Astrocyte of the cerebellum (primary cell): ENCODE measurements around the gene PCDHGA3.
"Not testable (repeated sequence)": the region's sequence is repeated elsewhere in the genome, so short reads cannot be mapped to it uniquely, and the experiment has no call there.

Experiments
- DNase-seq: peaks from one replicate; pipeline ENCODE4 v3.0.0-alpha.2; 2011; ENCODE audit warnings: low read depth
- H3K4me3 ChIP-seq: 2 replicates; pipeline ENCODE4 v1.5.1; 2011; ENCODE audit warnings: mild to moderate bottlenecking, low read depth, low read length, moderate library complexity
- in situ Hi-C: cut with HindIII; loops from 2 replicates; pipeline ENCODE4 v1.10.0; 2017; ENCODE audit warnings: low sequenced_read_pairs
- TF ChIP-seq, protein P1 (sequence below): IDR thresholded peaks from 2 replicates; pipeline ENCODE4 v1.5.1; 2012; ENCODE audit warnings: low read length, low read depth, moderate library complexity, mild to moderate bottlenecking; ENCODE audit errors: missing control alignments

Gene PCDHGA3

DNA sequence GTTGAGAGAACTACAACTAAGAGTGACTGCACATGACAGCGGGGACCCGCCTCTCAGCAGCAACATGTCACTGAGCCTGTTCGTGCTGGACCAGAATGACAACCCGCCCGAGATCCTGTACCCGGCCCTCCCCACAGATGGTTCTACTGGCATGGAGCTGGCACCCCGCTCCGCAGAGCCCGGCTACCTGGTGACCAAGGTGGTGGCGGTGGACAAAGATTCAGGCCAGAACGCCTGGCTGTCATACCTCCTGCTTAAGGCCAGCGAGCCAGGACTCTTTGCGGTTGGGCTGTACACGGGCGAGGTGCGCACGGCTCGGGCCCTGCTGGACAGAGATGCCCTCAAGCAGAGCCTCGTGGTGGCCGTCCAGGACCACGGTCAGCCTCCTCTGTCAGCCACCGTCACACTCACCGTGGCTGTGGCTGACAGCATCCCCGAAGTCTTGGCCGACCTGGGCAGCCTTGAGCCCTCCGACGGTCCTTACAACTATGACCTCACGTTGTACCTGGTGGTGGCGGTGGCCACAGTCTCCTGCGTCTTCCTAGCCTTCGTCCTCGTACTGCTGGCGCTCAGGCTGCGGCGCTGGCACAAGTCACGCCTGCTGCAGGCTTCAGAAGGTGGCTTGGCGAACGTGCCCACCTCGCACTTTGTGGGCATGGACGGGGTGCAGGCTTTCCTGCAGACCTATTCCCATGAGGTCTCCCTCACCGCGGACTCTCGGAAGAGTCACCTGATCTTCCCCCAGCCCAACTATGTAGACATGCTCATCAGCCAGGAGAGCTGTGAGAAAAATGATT lies 41.0 kb downstream of the PCDHGA3 start:
- in situ Hi-C loops, result loop anchor here (5.0 kb wide), 1 partner anchor 47 kb away; the partner anchor contains the start of gene PCDHGA2
- DNase-seq, result no peak
- TF ChIP-seq, protein P1, sequence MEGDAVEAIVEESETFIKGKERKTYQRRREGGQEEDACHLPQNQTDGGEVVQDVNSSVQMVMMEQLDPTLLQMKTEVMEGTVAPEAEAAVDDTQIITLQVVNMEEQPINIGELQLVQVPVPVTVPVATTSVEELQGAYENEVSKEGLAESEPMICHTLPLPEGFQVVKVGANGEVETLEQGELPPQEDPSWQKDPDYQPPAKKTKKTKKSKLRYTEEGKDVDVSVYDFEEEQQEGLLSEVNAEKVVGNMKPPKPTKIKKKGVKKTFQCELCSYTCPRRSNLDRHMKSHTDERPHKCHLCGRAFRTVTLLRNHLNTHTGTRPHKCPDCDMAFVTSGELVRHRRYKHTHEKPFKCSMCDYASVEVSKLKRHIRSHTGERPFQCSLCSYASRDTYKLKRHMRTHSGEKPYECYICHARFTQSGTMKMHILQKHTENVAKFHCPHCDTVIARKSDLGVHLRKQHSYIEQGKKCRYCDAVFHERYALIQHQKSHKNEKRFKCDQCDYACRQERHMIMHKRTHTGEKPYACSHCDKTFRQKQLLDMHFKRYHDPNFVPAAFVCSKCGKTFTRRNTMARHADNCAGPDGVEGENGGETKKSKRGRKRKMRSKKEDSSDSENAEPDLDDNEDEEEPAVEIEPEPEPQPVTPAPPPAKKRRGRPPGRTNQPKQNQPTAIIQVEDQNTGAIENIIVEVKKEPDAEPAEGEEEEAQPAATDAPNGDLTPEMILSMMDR, result no peak
- H3K4me3 ChIP-seq, result no peak overlapping the region

DNA sequence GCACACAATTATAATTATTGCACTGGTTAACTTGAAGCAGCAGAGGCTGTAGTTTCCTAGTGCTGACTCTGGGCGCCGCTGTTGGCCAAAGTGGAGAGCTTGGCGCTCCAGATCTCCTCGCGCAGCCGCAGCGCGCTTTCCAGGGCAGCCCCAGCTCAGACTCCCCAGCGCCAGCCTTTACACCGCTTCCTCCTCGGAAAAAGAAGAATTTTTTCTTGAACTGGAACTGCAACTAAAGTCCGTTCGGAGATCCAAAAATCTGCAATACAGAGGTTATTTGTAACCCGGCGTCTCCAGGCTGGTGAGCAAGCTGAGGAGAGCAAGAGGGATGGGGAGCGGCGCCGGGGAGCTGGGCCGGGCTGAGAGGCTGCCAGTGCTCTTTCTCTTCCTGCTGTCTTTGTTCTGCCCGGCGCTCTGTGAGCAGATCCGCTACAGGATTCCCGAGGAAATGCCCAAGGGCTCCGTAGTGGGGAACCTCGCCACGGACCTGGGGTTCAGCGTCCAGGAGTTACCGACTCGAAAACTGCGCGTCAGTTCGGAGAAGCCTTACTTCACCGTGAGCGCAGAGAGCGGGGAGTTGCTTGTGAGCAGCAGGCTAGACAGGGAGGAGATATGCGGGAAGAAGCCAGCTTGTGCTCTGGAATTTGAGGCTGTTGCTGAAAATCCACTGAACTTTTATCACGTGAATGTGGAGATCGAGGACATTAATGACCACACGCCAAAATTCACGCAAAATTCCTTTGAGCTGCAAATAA lies 44.1 kb downstream of the PCDHGA3 start, which contains the start of gene PCDHGB4:
PCDHGB4 (plus strand) TSS at position 142 of the 755 bp plus-strand sequence; CDS start at position 329, 187 bp downstream.
- in situ Hi-C loops, result loop anchor here (5.0 kb wide), 1 partner anchor 50 kb away; the partner anchor contains the start of gene PCDHGA2
- TF ChIP-seq, protein P1, result peak; percentile 49
- not testable (repeated sequence) for DNase-seq
- H3K4me3 ChIP-seq, result peak within 1 kb of the TSS; percentile 24

DNA sequence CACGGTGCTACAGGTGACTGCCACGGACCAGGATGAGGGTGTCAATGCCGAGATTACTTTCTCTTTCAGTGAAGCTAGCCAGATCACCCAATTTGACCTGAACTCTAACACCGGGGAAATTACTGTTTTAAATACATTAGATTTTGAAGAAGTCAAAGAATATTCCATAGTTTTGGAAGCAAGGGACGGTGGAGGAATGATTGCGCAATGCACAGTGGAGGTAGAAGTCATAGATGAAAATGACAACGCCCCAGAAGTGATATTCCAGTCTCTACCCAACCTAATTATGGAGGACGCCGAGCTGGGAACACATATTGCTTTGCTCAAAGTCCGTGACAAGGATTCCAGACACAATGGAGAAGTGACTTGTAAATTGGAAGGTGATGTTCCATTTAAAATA lies 45.0 kb downstream of the PCDHGA3 start:
- TF ChIP-seq, protein P1, result no peak
- H3K4me3 ChIP-seq, result no peak overlapping the region
- in situ Hi-C loops, result loop anchor here (5.0 kb wide), 1 partner anchor 51 kb away; the partner anchor contains the start of gene PCDHGA2
- DNase-seq, result no peak

DNA sequence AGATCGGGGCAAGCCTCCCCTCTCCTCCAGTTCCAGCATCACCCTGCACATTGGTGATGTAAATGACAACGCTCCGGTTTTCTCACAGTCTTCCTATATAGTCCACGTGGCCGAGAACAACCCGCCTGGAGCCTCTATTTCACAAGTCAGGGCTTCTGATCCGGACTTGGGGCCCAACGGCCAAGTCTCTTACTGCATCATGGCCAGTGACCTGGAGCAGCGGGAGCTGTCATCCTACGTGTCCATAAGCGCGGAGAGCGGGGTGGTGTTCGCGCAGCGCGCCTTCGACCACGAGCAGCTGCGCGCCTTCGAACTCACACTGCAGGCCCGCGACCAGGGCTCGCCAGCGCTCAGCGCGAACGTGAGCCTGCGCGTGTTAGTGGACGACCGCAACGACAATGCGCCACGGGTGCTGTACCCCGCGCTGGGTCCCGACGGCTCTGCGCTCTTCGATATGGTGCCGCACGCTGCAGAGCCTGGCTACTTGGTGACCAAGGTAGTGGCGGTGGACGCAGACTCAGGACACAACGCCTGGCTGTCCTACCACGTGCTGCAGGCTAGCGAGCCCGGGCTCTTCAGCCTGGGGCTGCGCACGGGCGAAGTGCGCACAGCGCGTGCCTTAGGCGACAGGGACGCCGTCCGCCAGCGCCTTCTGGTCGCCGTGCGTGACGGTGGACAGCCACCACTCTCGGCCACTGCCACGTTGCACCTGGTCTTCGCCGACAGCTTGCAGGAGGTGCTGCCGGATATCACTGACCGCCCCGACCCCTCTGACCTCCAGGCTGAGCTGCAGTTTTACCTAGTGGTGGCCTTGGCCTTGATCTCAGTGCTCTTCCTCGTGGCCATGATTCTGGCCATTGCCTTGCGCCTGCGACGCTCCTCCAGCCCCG lies 45.8 kb downstream of the PCDHGA3 start:
- in situ Hi-C loops, result loop anchor here (5.0 kb wide), 1 partner anchor 52 kb away; the partner anchor contains the start of gene PCDHGA2
- no peak overlapping the region for H3K4me3 ChIP-seq
- no peak for DNase-seq
- TF ChIP-seq, protein P1, result no peak

DNA sequence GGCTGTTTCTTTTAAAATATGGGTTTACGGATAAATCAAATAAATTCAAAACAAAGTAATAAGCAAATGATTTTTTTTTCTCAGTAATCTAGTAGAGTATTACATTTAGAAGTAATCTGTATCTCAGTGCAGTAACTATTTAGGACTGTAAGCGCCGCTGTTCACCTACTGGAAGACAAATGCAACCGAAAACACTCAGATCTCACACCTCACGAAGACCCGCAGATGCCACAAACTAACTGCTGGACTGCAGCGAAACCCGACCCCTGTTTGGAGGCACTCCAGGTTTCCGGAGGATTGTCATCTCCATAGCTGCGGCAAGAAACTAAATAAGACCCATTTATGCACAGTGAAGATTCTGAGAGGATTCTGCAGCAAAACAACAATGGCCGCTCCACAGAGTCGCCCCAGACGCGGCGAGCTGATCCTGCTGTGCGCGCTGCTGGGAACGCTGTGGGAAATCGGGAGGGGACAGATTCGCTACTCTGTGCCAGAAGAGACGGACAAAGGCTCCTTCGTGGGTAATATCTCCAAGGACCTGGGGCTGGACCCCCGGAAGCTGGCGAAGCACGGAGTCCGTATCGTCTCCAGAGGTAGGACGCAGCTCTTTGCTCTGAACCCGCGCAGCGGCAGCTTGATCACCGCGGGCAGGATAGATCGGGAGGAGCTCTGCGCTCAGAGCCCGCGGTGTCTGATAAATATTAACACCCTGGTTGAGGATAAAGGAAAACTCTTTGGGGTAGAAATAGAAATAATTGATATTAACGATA lies 49.0 kb downstream of the PCDHGA3 start, which contains the start of gene PCDHGA8:
PCDHGA8 (plus strand) TSS at position 205 of the 770 bp plus-strand sequence; CDS start at position 386, 181 bp downstream.
- in situ Hi-C loops, result no loop called here
- DNase-seq, result no peak
- TF ChIP-seq, protein P1, result peak; percentile 9
- no peak within 1 kb of the TSS for H3K4me3 ChIP-seq
